Activated T-cell treated with anti-CD3 and anti-CD28 coated beads for 24 hours (primary cell): ENCODE measurements around the gene LMF2.

Experiments
- DNase-seq: peaks from one replicate; pipeline ENCODE4 v3.0.0-alpha.2; 2020; ENCODE audit warnings: low read depth

The LMF2 gene

GRCh38 chr22:50465066-50465930 is 42.2 kb downstream of the LMF2 start:
- DNase-seq = no peak

- DNase-seq = no peak
Observed at GRCh38 chr22:50464451-50464850, 43.1 kb downstream of the LMF2 start.

- no peak for DNase-seq
Observed at GRCh38 chr22:50463188-50463900, 44.2 kb downstream of the LMF2 start.

GRCh38 chr22:50461979-50462540 is 45.4 kb downstream of the LMF2 start:
- no peak for DNase-seq

- no peak for DNase-seq
Observed at GRCh38 chr22:50461536-50461935, 46.0 kb downstream of the LMF2 start.

GRCh38 chr22:50460938-50461337 is 46.6 kb downstream of the LMF2 start:
- no peak for DNase-seq

- DNase-seq = no peak
Observed at GRCh38 chr22:50459496-50460140, 47.9 kb downstream of the LMF2 start.

- no peak for DNase-seq
Observed at GRCh38 chr22:50459016-50459415, 48.5 kb downstream of the LMF2 start.

- no peak for DNase-seq
Observed at GRCh38 chr22:50456466-50457234, 50.9 kb downstream of the LMF2 start.

- DNase-seq = no peak
Observed at GRCh38 chr22:50456026-50456425, 51.5 kb downstream of the LMF2 start.

- no peak for DNase-seq
Observed at GRCh38 chr22:50455201-50455600, 52.3 kb downstream of the LMF2 start.

GRCh38 chr22:50454556-50455075 is 52.9 kb downstream of the LMF2 start:
- no peak for DNase-seq
